Neural progenitor cell (in vitro differentiated cells): ENCODE data around the gene VSIG10L.

Experiments used
- EZH2 ChIP-seq: fragments of 200-600 bp; sonication (generic); IDR thresholded peaks from 2 replicates; pipeline ENCODE4 v1.6.1; 2017; ENCODE audit warnings: antibody characterized with exemption, mild to moderate bottlenecking, moderate library complexity
- TF ChIP-seq, protein P1 (sequence below): fragments of 200-600 bp; sonication (generic); IDR thresholded peaks from 2 replicates; pipeline ENCODE4 v1.5.1; 2017; ENCODE audit warnings: antibody characterized with exemption, mild to moderate bottlenecking

GRCh38 chr19:51319649-51320279 is 22.2 kb downstream of the VSIG10L start:
- TF ChIP-seq, protein P1, sequence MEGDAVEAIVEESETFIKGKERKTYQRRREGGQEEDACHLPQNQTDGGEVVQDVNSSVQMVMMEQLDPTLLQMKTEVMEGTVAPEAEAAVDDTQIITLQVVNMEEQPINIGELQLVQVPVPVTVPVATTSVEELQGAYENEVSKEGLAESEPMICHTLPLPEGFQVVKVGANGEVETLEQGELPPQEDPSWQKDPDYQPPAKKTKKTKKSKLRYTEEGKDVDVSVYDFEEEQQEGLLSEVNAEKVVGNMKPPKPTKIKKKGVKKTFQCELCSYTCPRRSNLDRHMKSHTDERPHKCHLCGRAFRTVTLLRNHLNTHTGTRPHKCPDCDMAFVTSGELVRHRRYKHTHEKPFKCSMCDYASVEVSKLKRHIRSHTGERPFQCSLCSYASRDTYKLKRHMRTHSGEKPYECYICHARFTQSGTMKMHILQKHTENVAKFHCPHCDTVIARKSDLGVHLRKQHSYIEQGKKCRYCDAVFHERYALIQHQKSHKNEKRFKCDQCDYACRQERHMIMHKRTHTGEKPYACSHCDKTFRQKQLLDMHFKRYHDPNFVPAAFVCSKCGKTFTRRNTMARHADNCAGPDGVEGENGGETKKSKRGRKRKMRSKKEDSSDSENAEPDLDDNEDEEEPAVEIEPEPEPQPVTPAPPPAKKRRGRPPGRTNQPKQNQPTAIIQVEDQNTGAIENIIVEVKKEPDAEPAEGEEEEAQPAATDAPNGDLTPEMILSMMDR, result no peak
- TF ChIP-seq EZH2, result no peak
